ENCODE measurements around the gene LCN15.
A peak's percentile ranks its signal among the peaks of the same experiment; 100 is the strongest.
"Not testable (repeated sequence)": the region's sequence is repeated elsewhere in the genome, so short reads cannot be mapped to it uniquely, and the experiment has no call there.

The LCN15 gene

GRCh38 chr9:136792321-136793085 lies 28.2 kb upstream of the LCN15 start:
- peaks cover 9% of the 10 kb centered on the region; the same call in 1 of the 2 replicates for H3K36me3 ChIP-seq (ENCODE audit: insufficient read depth, low read depth, low read length)

DNA sequence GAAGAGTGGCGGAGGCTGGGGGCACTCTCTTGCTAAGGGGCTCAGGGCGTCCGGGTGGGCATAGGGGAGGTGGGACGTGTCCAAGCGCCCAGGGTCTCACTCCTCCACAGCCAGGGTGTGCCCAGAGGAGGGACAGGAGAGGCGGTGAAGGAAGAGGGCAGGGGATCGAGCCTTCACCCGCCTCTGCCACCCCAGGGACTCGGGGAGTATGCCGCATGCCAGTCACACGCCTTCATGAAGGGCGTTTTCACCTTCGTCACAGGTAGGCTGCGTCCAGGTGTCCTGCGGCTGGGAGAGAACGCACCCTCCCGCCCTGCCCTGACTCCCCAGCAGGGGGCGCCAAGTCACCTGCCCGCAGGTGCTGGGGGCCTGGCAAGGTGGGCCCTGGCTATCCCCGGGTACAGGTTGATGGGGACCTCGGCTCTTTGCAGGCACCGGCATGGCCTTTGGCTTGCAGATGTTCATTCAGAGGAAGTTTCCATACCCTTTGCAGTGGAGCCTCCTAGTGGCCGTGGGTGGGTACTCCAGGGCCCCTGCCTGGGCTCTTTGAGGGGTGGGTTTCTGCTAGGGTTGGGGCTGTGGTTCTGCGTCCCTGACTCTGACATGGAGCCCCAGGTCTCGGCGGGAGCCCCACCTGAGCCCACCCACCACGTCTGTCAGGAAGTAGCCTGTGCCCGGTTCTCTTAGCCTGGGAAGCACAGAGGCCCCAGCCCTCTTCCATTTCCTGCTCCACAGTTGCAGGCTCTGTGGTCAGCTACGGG lies 27.4 kb upstream of the LCN15 start:
- Histone ChIP-seq H3K4me3 (ENCODE audit: low read length) (peak overlapping the region; percentile 85), H3K9me3 (ENCODE audit: insufficient read depth, low read depth, low read length) (no peaks in the 10 kb centered on the region), H3K9ac (ENCODE audit: low read depth, low read length) (peak overlapping the region; percentile 82), H3K36me3 (ENCODE audit: insufficient read depth, low read depth, low read length) (peaks cover 9% of the 10 kb centered on the region; the same call in 1 of the 2 replicates), H3K27ac (ENCODE audit: low read length) (peak overlapping the region; percentile 65), H3K4me1 (ENCODE audit: insufficient read depth, low read length) (peaks cover 3% of the 10 kb centered on the region; the same call in 1 of the 2 replicates), H3K27me3 (ENCODE audit: insufficient read depth, low read length) (no peaks in the 10 kb centered on the region)

More at GRCh38 chr9:136792321-136793085, 28.2 kb upstream of the LCN15 start:
- H3K4me1 ChIP-seq (ENCODE audit: insufficient read depth, low read length): peaks cover 8% of the 10 kb centered on the region
- no peaks in the 10 kb centered on the region for H3K9me3 ChIP-seq (ENCODE audit: insufficient read depth, low read depth, low read length)
- H3K4me3 ChIP-seq (ENCODE audit: low read length): peak overlapping the region; percentile 85; the same call in 1 of the 2 replicates
- peak overlapping the region; percentile 82; the same call in 1 of the 2 replicates for H3K9ac ChIP-seq (ENCODE audit: low read depth, low read length)
- no peaks in the 10 kb centered on the region for H3K27me3 ChIP-seq (ENCODE audit: insufficient read depth, low read length)
- no peak overlapping the region for H3K27ac ChIP-seq (ENCODE audit: low read length)

DNA sequence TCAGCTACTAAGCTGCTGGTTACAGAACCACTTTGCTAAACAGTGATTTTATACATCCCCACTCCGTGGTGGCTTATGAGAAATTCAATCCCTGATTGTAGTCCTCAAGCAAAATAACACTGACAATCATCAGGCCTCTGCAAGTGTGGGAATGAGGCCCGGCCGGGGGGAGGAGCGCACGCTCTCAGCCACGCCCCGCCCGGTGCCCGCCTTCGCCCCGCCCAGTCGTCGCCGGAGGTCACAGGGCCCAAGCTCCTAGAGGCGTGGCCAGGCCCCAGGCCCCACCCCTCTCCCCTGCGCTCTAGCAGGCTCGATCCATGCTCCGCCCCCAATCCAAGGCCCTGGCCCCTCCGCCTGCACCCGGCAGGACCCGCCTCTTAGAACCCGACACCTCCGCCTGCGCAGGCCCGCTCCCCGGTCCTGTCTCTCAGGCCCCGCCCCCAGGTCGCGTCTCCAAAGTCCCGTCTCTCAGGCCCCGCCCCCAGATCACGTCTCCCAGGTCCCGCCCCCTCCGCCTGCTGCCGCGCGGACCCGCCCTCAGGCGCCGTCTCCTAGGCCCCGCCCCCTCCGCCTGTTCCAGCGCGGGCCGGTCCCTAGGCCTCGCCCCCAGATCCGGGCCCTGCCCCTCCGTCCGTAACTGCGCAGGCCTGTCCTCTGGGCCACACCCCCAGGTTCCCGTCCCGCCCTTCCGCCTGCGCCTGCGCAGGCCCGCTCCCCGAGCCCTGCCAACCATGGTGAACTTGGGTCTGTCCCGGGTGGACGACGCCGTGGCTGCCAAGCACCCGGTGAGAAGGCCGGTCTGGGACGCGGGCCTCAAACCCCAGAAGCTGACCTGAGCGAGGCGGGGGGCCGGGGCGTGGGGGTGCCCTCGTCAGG lies 26.6 kb upstream of the LCN15 start, which contains the start of gene TMEM141:
Gene TMEM141 (plus strand): TSS at position 705 of the 876 bp plus-strand sequence. CDS start 27 bp downstream, at position 732.
- Histone ChIP-seq H3K4me3 (ENCODE audit: low read length) (peak within 1 kb of the TSS; percentile 85), H3K9ac (ENCODE audit: low read depth, low read length) (peak within 1 kb of the TSS; percentile 82), H3K9me3 (ENCODE audit: insufficient read depth, low read depth, low read length) (no peaks in the 10 kb centered on the region), H3K36me3 (ENCODE audit: insufficient read depth, low read depth, low read length) (peaks cover 9% of the 10 kb centered on the region; the same call in 1 of the 2 replicates), H3K27me3 (ENCODE audit: insufficient read depth, low read length) (no peaks in the 10 kb centered on the region), H3K27ac (ENCODE audit: low read length) (peak within 1 kb of the TSS; percentile 65), H3K4me1 (ENCODE audit: insufficient read depth, low read length) (peaks cover 3% of the 10 kb centered on the region; the same call in 1 of the 2 replicates)

DNA sequence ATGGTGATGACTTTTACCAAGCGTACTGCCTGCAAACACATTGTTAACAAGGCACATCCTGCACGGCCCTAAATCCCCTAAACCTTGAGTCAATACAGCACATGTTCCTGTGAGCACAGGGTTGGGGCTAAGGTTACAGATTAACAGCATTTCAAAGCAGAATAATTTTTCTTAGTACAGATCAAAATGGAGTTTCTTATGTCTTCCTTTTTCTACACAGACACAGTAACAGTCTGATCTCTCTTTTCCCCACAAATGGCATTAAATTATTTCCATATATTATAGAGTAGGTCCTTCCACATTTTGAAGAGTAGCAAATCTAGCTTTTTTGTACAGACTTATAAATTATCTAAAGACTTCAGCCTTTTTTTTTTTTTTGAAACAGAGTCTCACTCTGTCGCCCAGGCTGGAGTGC lies 25.2 kb upstream of the LCN15 start:
- Histone ChIP-seq H3K27ac (ENCODE audit: low read length) (no peak overlapping the region), H3K4me3 (ENCODE audit: low read length) (no peak overlapping the region)

GRCh38 chr9:136788644-136789522 lies 24.6 kb upstream of the LCN15 start:
- H3K27me3 ChIP-seq (ENCODE audit: insufficient read depth, low read length); H3K36me3 ChIP-seq (ENCODE audit: insufficient read depth, low read depth, low read length); H3K9me3 ChIP-seq (ENCODE audit: insufficient read depth, low read depth, low read length); H3K4me3 ChIP-seq (ENCODE audit: low read length); H3K27ac ChIP-seq (ENCODE audit: low read length); H3K4me1 ChIP-seq (ENCODE audit: insufficient read depth, low read length); H3K9ac ChIP-seq (ENCODE audit: low read depth, low read length): not testable (repeated sequence)

More for the DNA sequence above, 25.2 kb upstream of the LCN15 start:
- Histone ChIP-seq H3K9me3 (ENCODE audit: insufficient read depth, low read depth, low read length) (no peaks in the 10 kb centered on the region), H3K9ac (ENCODE audit: low read depth, low read length) (no peak overlapping the region), H3K27me3 (ENCODE audit: insufficient read depth, low read length) (no peaks in the 10 kb centered on the region), H3K36me3 (ENCODE audit: insufficient read depth, low read depth, low read length) (peaks cover 9% of the 10 kb centered on the region; the same call in 1 of the 2 replicates), H3K4me1 (ENCODE audit: insufficient read depth, low read length) (peaks cover 3% of the 10 kb centered on the region; the same call in 1 of the 2 replicates)

DNA sequence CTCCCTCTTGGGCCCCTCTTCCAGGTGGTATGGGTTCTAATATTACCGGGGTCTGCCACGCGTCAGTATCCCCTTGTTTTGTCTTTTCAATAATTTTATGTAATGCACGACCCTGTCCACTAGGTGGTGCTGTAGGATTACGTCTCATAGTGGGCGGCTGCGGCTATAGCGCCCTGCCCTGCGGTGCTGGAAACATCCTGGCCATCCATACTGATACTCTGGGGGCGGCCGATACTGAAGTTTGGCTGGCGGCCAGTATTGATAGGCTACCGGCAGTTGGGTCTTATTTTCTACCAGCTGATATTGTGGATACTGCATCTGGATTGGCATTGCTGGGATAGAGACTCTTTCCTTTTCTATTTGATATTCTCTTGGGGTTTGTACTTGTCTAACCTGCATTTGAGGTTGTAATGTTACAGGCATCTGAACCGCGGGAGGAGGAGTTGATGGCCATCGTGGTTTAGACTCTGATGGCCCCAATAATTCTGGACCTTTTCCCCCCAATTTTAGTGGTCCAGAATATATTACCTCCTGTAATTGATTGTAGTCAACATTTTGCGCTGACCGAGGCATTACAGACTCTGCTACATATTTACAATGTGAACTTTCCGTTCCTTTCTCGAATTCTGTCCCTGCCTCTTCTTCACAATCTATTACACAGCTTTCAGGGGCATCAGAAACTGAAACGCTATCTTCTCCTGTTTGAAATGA lies 23.5 kb upstream of the LCN15 start:
- 0 out of 2 replicates have a peak, but pooled peaks cover 1% of the 10 kb centered on the region for H3K36me3 ChIP-seq (ENCODE audit: insufficient read depth, low read depth, low read length)
- H3K27ac ChIP-seq (ENCODE audit: low read length): no peak overlapping the region
- H3K9ac ChIP-seq (ENCODE audit: low read depth, low read length): no peak overlapping the region
- no peaks in the 10 kb centered on the region for H3K9me3 ChIP-seq (ENCODE audit: insufficient read depth, low read depth, low read length)
- no peaks in the 10 kb centered on the region for H3K27me3 ChIP-seq (ENCODE audit: insufficient read depth, low read length)
- H3K4me3 ChIP-seq (ENCODE audit: low read length): no peak overlapping the region
- H3K4me1 ChIP-seq (ENCODE audit: insufficient read depth, low read length): peaks cover 3% of the 10 kb centered on the region; the same call in 1 of the 2 replicates

DNA sequence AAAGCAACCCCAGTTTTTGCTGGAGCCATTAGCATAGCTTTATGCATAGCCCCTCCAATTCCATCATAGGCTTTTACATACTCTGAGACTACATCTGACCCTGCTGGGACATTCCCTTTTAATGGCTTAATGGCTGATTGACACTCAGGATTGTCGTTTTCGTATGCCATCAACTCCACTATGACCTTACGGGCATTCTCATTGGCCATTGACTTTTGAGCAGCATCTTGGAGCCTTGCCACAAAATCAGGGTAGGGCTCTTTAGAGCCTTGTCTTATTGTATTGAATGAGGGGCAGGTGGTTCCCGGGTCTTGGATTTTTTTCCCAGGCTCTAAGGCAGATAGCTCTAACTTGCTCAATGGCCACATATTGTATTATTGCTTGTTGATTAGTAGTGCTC lies 22.7 kb upstream of the LCN15 start:
- H3K36me3 ChIP-seq (ENCODE audit: insufficient read depth, low read depth, low read length); H3K4me1 ChIP-seq (ENCODE audit: insufficient read depth, low read length); H3K27ac ChIP-seq (ENCODE audit: low read length); H3K27me3 ChIP-seq (ENCODE audit: insufficient read depth, low read length); H3K4me3 ChIP-seq (ENCODE audit: low read length); H3K9ac ChIP-seq (ENCODE audit: low read depth, low read length); H3K9me3 ChIP-seq (ENCODE audit: insufficient read depth, low read depth, low read length): not testable (repeated sequence)

- Histone ChIP-seq H3K27ac (ENCODE audit: low read length) (no peak overlapping the region), H3K4me1 (ENCODE audit: insufficient read depth, low read length) (peaks cover 3% of the 10 kb centered on the region; the same call in 1 of the 2 replicates), H3K27me3 (ENCODE audit: insufficient read depth, low read length) (no peaks in the 10 kb centered on the region), H3K9me3 (ENCODE audit: insufficient read depth, low read depth, low read length) (no peaks in the 10 kb centered on the region), H3K9ac (ENCODE audit: low read depth, low read length) (no peak overlapping the region), H3K36me3 (ENCODE audit: insufficient read depth, low read depth, low read length) (no peaks in the 10 kb centered on the region), H3K4me3 (ENCODE audit: low read length) (no peak overlapping the region)
Observed at GRCh38 chr9:136786451-136786850, 22.1 kb upstream of the LCN15 start.

GRCh38 chr9:136785565-136786355 lies 21.4 kb upstream of the LCN15 start:
- H3K27ac ChIP-seq (ENCODE audit: low read length); H3K27me3 ChIP-seq (ENCODE audit: insufficient read depth, low read length): not testable (repeated sequence)

More at GRCh38 chr9:136785565-136786355, 21.4 kb upstream of the LCN15 start:
- not testable (repeated sequence) for H3K9me3 ChIP-seq (ENCODE audit: insufficient read depth, low read depth, low read length); H3K9ac ChIP-seq (ENCODE audit: low read depth, low read length); H3K4me1 ChIP-seq (ENCODE audit: insufficient read depth, low read length); H3K36me3 ChIP-seq (ENCODE audit: insufficient read depth, low read depth, low read length); H3K4me3 ChIP-seq (ENCODE audit: low read length)

Data from iPS-20b (cell line).